ENCODE measurements around the gene PPM1L. TPM values are rescaled to one million over a fixed set of nuclear protein-coding genes. Genes with fewer than 3 reads are reported as not detected.

Gene PPM1L
- total and polyA plus RNA-seq, 2 of the 13 experiments (the other 11 are each of a cell fraction or from before 2014, with no cell fraction given): 0.22 to 1.4 TPM

DNA sequence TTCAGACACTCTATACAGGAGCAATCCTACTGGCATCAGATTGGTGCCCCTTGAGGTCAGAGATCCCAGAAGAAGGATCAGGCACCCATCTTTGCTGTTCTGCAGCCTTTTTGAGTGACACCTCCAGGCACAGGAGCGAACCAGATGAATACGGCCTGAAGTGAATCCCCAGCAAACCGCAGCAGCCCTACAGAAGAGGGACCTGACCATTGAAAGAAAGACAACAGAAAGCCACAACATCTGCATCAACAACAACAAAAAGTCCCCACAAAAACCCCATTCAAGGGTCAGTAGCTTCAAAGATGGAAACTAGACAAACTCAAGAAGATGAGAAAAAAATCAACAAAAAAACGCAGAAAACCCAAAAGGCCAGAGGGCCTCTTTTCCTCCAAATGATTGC is 130.4 kb downstream of the PPM1L start:
- no peak for TF ChIP-seq USF2 (IDR thresholded peaks at IDR 0.05; ENCODE audit: low read depth, low read length)
- TF ChIP-seq USF2 (CRISPR knock-in tag; IDR thresholded peaks at IDR 0.05; ENCODE audit: borderline replicate concordance): no peak
- no peak for TF ChIP-seq TSC22D2 (CRISPR knock-in tag; IDR thresholded peaks at IDR 0.05; ENCODE audit: borderline replicate concordance)
- TF ChIP-seq, protein P1, sequence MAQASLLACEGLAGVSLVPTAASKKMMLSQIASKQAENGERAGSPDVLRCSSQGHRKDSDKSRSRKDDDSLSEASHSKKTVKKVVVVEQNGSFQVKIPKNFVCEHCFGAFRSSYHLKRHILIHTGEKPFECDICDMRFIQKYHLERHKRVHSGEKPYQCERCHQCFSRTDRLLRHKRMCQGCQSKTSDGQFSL (CRISPR knock-in tag; IDR thresholded peaks at IDR 0.05): no peak
- TF ChIP-seq ZNF383 (CRISPR knock-in tag; IDR thresholded peaks at IDR 0.05; ENCODE audit: borderline replicate concordance): no peak
- TF ChIP-seq POGZ (CRISPR knock-in tag; IDR thresholded peaks at IDR 0.05): no peak
- TF ChIP-seq FOXJ3 (CRISPR knock-in tag; IDR thresholded peaks at IDR 0.05; ENCODE audit: borderline replicate concordance): no peak
- TF ChIP-seq ZNF747 (CRISPR knock-in tag; IDR thresholded peaks at IDR 0.05; ENCODE audit: borderline replicate concordance): no peak
- no peak for TF ChIP-seq SMAD1 (CRISPR knock-in tag; IDR thresholded peaks at IDR 0.05; ENCODE audit: borderline replicate concordance, low read depth)
- no peak for TF ChIP-seq KLF6 (CRISPR knock-in tag; IDR thresholded peaks at IDR 0.05)
- Histone ChIP-seq H2AFZ (ENCODE audit: low read length) (no peak overlapping the region), H3K36me3 (replicated peaks in 1 of 2; ENCODE audit: control insufficient read depth in 1 of 2, insufficient read depth in 2 of 2, low read length in 2 of 2) (no peaks in the 10 kb centered on the region), H3K9me3 (ENCODE audit: low read length) (no peaks in the 10 kb centered on the region), H3K27ac (ENCODE audit: extremely low read length, insufficient read depth, low read length) (no peak overlapping the region), H3K79me2 (ENCODE audit: insufficient read depth, low read length) (no peaks in the 10 kb centered on the region), H3K4me3 (replicated peaks in 1 of 3; ENCODE audit: insufficient read depth in 1 of 3, low read depth in 2 of 3, low read length in 3 of 3) (no peak overlapping the region), H3K4me1 (ENCODE audit: insufficient read depth, low read length) (no peaks in the 10 kb centered on the region), H3K27me3 (ENCODE audit: control insufficient read depth in 1 of 2, insufficient read depth in 2 of 2, low read length in 2 of 2) (no peaks in the 10 kb centered on the region), H3K9ac (ENCODE audit: insufficient read depth, low read depth, low read length) (no peak overlapping the region), H4K20me1 (ENCODE audit: insufficient read depth, low read length) (no peaks in the 10 kb centered on the region), H3K4me2 (ENCODE audit: low read depth, low read length) (no peak overlapping the region)
- ATAC-seq (no peak), DNase-seq (ENCODE audit: low spot score) (no peak), FAIRE-seq (no peak)
- 78% methylated on average over 4 of the region's 4 CpGs for WGBS (ENCODE audit: low lambda C conversion rate)
- ChIA-PET POLR2A (no interaction called here), CTCF (ENCODE audit: low intra/inter-chr PET ratio, low total read pairs) (no interaction called here)
- intact Hi-C loops (cut with micrococcal nuclease; ENCODE audit: unreplicated experiment): no loop called here
- in situ Hi-C loops (cut with HindIII; ENCODE audit: extremely low pct_ligation_motif_present, low pct_unique_long_range_greater_than_20kb): no loop called here
- BruUV-seq (replicated peaks): no TSS peak

Data from HepG2 (cell line).